ACHN (cell line): ENCODE data around the gene DAPK3.
"Not testable (repeated sequence)": the region's sequence is repeated elsewhere in the genome, so short reads cannot be mapped to it uniquely, and the experiment has no call there.

Experiments
- DNase-seq: peaks from one replicate; pipeline ENCODE4 v3.0.0-alpha.2; 2015
- in situ Hi-C: cut with HindIII; loops from 2 replicates; pipeline ENCODE4 v1.10.0; 2017; ENCODE audit warnings: low sequenced_read_pairs, low pct_ligation_motif_present, low pct_unique_long_range_greater_than_20kb

Gene DAPK3

GRCh38 chr19:3970808-3971598, at the start of gene DAPK3:
TSS of gene DAPK3 (minus strand) at chr19:3971099. CDS start at chr19:3969735, 1,364 bp downstream.
- in situ Hi-C loops = no loop called here

GRCh38 chr19:4019578-4019977, 48.7 kb upstream of the DAPK3 start:
- in situ Hi-C loops = no loop called here
- no peak for DNase-seq

More at GRCh38 chr19:3970808-3971598, at the start of gene DAPK3:
- peak; percentile 96 for DNase-seq

- DNase-seq = no peak
- in situ Hi-C loops = no loop called here
These were observed 48.0 kb upstream of the DAPK3 start for GRCh38 chr19:4018775-4019504.

- DNase-seq = no peak
- in situ Hi-C loops = no loop called here
These were observed 47.3 kb upstream of the DAPK3 start for GRCh38 chr19:4018140-4018613.

GRCh38 chr19:4016903-4017638, 46.2 kb upstream of the DAPK3 start:
- in situ Hi-C loops = no loop called here
- DNase-seq = no peak

- no peak for DNase-seq
- in situ Hi-C loops = no loop called here
These were observed 45.6 kb upstream of the DAPK3 start for GRCh38 chr19:4016486-4016885.

- in situ Hi-C loops = no loop called here
- no peak for DNase-seq
These were observed 45.0 kb upstream of the DAPK3 start for GRCh38 chr19:4015705-4016402.

- in situ Hi-C loops = no loop called here
- DNase-seq = no peak
These were observed 43.9 kb upstream of the DAPK3 start for GRCh38 chr19:4014541-4015491.

GRCh38 chr19:4013886-4014540, 43.1 kb upstream of the DAPK3 start:
- no peak for DNase-seq
- in situ Hi-C loops = no loop called here

- DNase-seq = no peak
- in situ Hi-C loops = no loop called here
These were observed 42.2 kb upstream of the DAPK3 start for GRCh38 chr19:4012975-4013634.

GRCh38 chr19:4012092-4012974, 41.4 kb upstream of the DAPK3 start:
- no peak for DNase-seq
- in situ Hi-C loops = no loop called here

- DNase-seq, in situ Hi-C loops: not testable (repeated sequence)
These were observed 40.5 kb upstream of the DAPK3 start for GRCh38 chr19:4011430-4011829.

GRCh38 chr19:4010808-4011110, 39.9 kb upstream of the DAPK3 start:
- in situ Hi-C loops = no loop called here
- DNase-seq = no peak

GRCh38 chr19:4009990-4010807, 39.3 kb upstream of the DAPK3 start:
- no peak for DNase-seq
- in situ Hi-C loops = no loop called here

- peak; percentile 17 for DNase-seq
- in situ Hi-C loops = no loop called here
These were observed 37.1 kb upstream of the DAPK3 start for GRCh38 chr19:4007836-4008539.
